GM18909 (cell line): ENCODE measurements around the gene TMEM185B.
"Not testable (repeated sequence)": the region's sequence is repeated elsewhere in the genome, so short reads cannot be mapped to it uniquely, and the experiment has no call there.

Experiments used
- ATAC-seq: cut with Tn5 transposase; IDR thresholded peaks from one replicate; pipeline ENCODE4 v1.9.1; 2021; ENCODE audit warnings: mild to moderate bottlenecking; ENCODE audit not compliant: unreplicated experiment, poor library complexity

Gene TMEM185B

DNA sequence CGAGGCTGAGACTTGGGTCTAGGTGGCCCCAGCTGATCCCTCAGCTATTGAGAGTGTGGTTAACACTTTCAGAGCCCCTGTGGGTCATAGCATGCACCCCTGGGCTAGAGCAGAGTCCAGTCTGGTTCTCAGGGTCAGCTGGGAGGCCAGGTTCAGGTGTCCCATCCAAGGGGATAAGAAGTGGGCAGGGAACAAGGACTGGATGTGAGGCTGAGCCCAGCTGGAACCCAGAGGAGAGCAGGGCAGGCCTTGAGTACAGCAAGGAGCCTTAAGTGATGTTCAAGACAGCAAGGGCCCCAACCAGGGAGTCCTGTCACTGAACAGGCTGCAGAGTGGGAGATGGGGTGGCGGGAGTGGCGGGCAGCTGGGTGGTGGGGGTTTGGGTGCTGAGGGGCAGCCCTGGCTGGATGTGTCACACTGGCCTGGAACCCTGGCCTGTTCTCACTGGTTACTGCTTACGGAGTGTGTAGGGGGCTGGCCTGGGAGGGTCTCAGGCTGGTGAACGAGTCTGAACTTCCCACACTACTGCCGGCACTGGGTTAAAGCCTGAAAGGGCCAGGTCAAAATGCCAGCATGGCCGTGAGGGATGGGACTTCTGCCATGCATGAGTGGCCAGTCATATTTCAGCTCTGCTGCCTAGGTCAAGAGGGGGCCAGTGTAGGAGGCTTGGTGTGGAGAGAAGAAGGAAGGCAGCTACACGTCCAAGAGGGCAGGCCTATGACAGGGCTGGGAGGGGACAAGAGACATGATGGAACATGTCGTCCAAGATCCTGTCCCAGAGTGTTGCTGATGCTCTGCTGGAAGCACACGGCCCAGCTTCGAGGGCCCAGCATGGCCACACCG lies 13.6 kb downstream of the TMEM185B start:
- no peak for ATAC-seq

DNA sequence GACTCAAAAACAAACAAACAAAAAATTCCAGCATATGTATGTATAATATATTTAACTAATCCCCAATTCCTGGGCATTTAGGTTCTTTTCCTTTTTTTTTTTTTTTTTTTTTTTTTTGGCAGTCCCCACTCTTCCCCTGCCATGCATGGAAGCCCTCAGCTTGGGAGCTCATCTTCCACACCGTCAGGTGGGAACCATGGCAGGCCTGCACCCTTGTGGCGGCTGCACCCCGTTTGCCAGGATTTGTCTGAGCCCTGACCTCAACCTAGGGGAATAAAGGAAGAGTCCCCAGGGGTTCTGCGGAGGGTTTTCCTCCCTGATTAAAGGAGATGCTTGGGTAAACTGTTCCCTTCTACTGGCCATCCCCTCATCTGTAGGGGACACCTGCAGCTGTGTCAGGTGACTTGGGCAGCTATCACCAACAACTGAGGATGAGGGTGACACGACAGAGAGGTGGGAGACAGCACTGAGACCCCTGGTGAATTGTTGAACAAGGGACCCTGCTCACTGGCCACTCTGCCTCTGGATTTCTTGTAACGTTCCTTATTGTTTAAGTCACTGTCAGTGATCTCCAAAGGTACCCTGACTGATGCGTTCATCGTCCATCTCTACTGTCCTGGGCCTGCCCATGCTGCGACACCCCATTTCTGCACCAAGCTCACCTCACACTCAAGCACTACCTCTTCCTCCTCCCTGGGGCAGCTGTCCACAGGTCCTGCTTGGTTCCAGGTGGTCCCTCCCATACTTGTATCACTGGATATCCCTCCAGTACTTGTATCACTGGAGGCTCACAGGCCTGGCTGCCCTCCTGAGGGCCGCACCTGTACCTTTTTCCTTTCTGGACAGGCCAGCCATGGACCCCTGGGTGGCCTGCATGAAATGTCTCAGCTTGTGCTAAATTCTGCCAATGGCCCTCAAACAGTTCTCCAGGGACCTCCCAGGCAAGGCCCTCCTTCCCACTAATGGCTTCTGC lies 14.5 kb downstream of the TMEM185B start:
- ATAC-seq = no peak

DNA sequence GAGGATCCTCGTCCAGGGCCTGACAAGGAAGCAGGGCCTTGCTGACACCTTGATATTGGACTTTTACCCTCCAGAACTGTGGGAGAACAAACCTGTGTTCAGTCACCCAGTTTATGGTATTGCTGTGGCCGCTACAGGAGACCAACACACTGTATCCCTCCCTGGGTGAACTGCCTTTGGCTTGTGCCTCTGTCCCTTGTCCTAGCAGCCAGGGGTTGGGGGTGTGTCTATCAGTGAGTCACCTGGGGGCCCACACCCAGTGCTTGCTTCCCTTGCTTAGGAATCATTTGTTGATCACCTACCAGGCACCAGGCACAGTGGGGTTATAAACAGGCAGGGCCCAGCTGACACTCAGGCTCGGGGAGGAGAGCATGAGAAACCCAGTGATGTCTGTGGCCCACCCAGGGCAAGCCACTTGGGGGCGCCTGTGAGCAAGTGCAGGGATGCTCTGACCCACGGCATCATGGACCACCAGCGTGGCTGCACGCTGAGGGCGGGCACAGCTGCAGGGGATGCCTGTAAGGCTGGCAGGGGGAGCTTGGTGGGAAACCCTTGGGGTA lies 17.1 kb downstream of the TMEM185B start:
- ATAC-seq = no peak

DNA sequence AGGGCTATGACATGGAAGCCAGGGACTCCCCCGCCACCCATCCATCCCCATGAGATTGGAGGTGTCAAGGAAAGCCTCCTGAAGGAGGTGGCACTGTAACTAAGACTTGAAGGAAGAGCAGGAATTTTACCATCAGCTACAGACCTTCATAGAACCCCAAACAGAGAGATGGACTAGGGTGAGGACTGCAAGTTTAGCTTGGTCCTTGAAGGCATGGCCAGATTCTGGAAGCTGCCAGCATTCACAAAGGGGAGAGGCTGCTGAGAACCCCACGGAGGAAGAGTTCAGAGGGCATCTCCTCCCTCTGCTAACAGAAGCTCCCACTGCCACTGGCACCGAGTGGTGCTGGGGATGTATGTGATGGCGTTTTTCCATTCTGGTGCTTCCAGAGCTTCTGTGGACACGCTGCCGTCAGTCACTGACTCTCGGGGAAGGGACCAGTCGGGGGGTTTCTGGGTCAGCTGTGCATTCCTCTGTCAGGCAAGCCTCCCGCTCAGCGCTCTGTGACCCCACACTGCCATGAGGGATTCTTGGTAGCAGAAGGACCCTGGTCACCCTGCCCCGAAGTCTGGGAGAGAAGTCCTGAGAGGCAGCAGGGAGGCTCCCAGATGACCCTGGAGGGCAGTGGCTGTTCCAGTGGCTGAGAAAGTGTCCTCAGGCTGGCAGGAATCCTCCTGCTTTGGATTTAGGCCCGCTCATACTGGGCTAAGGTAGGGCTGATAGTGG lies 18.1 kb downstream of the TMEM185B start:
- no peak for ATAC-seq

DNA sequence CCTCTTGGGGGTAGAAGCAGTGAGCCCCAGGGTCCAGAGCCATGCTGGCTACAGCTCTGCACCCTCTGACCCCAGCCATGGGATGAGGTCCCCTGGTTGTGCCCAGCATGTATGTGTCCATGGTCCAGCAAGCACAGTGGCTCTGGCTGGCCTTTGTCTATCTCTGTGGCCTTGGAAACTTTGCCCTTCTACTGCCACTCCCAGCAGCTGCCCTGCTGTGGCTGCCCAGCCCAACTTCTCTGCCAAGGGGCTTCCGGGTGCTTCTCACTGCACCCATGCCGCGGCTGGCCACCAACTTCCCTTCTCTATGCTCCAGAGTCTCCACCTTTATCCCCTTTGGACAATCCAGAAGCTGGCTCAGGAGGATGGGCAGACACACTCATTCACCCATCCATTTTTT lies 18.8 kb downstream of the TMEM185B start:
- ATAC-seq = no peak

DNA sequence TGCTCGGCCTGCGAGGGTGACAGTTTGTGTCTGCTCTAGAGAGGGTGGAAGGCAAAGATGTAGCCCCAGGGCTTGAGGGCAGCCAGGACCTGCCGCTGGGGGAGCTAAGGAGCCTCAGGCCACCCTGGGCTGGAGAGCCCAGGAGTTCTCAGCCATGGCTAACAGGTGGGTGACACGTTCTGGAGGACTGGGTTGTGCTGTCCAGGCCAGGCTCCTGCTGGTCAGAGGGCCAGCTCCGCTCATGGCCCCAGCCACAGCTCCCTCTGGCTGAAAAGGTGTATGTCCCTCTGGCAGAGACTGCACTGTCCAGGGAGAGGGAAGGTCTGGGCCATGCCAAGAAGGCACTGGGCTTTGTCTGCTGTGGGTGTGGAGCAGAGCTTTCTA lies 19.2 kb downstream of the TMEM185B start:
- no peak for ATAC-seq

DNA sequence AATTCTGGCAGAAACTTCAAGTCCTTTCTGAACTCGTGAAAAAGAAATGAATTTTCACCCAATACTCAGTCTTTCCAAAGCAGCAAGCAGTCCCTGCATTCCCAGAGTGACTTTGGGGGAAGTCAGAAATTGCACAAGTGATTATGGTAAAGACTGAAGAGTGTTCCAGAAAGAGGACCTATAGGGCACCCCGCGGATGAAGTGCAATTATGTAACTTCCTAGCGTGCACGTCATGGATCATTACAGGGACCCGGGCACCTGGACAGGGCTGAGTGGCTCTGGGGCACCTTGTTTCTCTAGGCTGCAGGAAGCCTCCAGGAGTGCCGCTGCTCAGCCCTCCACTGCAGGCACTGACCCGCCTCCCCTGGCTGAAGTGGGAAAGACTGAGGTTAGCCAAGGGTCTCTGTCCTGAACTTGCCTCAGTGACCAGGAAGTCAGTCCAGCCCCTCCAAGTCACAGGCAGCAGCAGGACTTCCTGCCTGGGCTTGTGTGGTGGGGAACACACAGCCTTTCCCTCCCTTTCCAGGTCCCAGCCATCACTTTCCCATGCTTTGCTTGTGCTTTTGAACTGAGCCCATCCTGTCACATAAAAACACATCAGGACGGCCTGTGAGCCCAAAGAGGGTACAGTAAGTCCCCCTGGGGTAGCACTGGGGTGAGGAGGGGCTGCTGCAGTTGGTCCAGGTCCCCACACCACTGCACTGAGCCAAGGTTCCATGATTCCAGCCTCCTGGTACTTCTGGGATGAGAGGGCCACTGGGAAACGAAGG lies 19.8 kb downstream of the TMEM185B start:
- no peak for ATAC-seq

DNA sequence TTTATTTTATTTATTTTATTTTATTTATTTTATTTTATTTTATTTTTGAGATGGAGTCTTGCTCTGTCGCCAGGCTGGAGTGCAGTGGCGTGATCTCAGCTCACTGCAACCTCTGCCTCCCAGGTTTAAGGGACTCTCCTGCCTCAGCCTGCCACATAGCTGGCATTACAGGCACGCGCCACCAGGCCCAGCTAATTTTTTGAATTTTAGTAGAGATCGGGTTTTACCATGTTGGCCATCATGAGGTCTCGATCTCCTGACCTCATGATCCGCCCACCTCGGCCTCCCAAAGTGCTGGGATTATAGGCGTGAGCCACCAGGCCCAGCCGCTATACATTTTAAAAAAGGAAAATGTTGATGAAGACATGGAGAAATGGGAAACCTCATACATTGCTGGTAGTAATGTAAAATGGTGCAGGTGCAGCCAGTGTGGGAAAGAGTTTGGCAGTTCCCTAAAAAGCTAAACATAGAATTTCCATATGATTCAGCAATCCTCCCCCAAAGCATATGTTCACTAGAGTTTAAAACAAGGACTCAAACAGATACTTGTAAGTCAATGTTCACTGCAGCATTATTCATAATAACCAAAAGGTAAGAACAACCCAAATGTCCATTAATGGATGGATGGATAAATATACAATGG lies 23.3 kb downstream of the TMEM185B start:
- not testable (repeated sequence) for ATAC-seq

DNA sequence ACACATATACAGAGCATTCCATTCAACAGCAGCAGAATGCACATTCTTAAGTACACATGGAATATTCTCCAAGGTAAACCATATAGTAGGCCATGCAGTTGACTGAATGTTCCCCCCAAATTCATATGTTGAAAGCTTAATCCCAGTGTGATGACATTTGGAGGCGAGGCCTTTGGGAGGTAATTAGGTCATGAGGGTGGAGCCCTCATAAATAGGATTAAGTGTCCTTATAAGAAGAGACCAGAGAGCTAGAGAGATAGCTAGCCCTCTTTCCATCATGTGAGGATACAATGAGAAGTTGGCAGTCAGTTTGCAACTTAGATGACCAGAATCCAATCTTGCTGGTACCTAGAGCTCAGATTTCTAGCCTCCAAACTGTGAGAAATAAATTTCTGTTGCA lies 27.6 kb downstream of the TMEM185B start:
- no peak for ATAC-seq

DNA sequence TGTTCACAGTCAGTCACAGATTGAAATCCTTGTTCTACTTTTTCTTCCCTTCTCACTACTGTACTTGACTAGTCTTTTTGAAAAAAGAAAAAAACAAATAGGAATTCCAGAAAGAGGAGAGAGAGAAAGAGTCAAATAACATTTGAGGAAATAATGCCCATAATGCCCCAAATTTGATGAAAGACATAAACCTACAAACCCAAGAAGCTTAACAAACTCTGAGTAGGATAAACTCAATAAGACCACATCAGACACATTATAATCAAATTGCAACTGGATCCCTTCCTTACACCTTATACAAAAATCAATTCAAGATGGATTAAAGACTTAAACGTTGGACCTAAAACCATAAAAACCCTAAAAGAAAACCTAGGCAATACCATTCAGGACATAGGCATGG lies 30.9 kb downstream of the TMEM185B start:
- no peak for ATAC-seq

DNA sequence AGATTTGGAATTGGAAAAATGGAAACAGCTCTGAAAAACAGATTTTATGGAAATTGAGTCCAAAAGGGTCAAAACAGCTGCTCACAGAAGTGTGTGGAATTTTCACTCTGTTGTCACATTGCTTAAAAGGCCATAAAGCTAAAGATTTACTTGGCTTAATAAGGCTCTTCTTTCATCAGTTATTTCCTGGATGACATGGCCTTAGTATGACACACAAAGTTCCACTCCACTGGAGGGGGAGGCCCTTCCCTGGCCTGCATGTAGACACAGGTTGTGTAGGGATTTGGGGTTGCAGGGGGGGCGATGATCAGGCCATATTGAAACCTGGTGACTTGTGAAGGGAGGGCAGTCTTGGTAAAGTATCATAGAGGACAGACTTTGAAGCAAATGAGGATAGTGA lies 34.0 kb downstream of the TMEM185B start:
- no peak for ATAC-seq

DNA sequence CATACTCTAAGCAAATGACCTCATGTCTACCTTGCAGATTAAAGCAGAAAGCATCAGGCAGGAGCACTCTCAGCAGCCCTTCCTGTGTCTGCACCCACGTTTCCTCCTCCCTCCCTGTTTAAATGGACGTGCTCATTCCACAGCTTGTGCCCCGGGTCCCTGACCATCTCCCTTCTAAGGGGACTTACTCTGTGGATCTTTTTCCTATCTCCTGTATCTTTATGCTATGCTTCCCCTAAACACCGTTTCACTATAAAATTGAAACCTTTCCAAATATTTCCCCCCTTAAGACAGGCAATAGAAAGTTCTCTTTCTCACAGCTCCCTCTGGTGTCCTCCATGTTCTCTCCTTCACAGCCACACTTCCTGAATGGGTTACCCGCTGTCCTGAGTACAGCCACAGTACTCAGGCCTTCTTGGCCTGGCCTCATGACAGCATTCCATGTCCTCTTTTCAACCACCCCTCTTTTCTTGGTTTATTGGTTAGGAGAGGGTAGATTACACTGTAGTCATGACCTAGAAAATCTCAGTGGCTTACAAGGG lies 41.1 kb downstream of the TMEM185B start:
- ATAC-seq = no peak

DNA sequence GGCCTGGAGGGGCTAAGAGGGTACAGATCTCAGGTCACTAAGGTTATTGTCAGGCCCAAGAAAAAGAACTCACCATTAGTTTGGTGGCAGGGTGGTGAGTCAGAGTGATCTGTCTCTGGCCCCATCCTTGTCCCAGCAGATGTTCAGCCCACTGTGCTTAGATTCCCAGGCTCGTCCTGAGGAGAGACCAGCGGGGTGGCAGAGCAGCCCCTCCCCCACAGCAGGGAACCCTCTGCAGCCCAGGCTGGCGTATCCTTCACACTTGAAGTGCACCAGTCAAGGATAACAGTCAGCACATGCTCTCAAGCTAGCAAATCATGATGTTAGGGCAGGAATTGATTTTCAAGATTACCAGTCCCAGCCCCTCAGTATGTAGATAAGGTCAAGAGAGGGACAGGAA lies 43.1 kb downstream of the TMEM185B start:
- ATAC-seq = no peak

DNA sequence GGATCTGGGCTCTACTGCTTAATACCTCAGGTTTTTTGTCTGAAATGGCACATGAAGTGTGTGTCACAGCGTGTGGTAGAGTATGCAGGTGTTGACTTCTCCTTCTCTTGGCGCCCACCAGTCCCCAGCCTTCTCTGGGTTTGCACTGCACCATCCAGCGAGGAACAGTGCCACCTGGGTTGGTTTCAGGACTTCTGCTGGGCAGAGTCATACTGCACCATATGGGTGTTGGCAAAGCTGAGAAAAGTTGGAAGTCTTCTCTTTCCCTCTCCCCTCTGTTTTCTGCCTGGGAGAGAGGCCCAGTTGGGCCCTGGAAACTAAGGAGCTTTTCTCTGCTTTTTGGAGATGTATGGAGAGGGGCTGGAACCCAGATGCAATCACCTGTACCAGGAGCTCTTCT lies 43.8 kb downstream of the TMEM185B start:
- ATAC-seq = no peak

DNA sequence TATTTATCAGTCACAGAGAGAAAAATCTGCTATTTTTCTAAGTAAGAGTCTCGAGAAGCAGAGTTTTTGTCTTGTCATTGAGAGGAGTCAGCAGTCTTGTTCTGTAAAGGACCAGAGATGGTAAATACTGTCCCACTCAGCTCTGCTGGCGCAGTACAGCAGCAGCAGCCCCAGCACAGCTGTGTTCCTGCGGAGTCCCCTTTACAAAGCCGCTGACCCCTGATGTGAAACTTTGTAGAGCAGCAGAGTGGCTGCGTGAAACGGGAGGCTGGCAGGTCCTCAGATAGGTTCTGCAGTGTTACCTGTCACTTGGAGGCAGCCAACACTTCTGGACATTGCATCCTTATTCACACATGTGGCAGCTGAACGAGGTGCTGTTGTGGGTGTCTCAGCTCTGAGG lies 45.2 kb downstream of the TMEM185B start:
- no peak for ATAC-seq

DNA sequence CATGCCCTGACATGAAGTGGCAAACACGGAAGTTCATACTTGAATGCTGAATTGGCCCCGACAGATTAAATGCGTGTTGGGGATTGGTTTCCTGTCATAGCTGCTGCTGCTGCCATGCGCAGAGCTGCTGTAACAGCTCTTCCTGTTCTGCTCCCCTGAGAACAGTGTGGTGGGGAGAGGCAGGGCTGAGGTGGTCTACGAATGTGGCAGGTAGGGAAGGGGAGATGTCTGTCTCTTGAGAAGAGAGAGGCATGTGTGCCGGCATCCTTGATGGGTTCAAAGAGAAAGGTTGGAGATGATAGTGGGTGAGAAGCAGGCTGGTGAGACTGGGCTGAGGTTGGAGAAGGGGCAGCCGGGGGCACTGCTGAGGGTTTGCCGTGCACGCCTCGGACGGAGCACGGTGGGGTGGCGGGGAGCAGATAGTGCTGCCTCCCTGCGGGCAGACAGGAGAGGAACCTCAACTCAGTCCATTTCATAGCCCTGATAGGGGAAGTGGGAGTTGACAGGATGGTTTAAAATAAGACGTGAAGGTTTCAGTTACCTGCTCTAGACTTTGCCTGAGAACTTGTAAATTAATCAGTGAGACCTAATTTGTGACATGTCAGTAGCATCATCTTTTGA lies 46.1 kb downstream of the TMEM185B start:
- ATAC-seq = peak; percentile 96

DNA sequence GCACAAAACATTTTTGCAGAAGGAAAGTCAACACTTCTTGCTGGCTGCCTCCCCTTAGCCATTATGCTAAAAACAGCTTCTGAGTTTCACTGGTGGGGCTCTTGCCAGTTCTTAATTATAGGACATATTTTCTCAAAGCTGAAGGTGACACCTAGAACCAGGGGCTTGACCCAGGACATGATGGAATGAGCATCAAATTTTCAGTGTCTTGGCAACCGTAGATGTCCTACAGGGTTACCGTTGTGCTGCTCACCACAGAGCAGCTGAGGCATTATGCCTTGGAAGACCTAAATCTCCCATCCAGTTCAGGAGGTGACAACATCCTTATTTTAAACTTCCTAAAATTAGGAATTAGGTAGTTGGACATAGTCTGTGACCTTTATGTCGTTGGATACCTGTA lies 46.7 kb downstream of the TMEM185B start:
- ATAC-seq = no peak

DNA sequence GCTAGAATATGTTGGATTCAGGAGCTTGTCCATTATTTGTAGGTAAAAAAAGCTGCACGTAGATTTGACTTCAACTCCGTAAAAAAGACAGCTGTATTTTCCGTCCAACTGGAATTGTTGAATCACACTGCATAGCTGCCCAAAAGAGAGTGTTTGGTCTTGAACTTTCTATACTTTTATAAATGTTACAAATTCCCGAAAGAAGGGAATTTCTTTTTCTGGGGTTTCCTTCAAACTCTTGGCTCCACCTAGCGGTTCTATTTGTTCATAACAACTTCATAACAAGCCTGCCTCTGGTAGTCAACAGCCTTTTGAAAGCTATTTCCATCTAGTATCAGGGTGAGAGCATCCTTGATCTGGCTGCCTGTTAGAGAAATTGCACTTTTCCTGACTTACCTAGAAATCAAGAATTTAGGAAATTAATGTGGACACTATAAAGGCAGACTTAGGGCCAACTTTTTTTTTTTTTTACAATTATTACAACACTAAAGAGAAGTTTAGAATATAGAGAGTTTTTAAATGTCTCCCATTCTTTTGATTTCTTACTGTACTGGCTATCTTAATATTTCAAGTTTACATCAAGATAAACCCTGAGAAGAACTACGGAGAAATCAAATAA lies 48.1 kb downstream of the TMEM185B start:
- ATAC-seq = no peak
